Loucy (cell line): ENCODE measurements around the gene IL1RAPL2.

ENCODE experiments used
- CTCF ChIP-seq: fragments of 200-600 bp; sonication (generic); conservative IDR thresholded peaks from 2 replicates; pipeline ENCODE4 v1.5.1; 2014; ENCODE audit warnings: mild to moderate bottlenecking, antibody characterized with exemption, low read length
- EZH2phosphoT487 ChIP-seq: fragments of 200-600 bp; IDR thresholded peaks from 2 replicates; pipeline ENCODE4 v1.6.1; 2018; ENCODE audit warnings: antibody characterized with exemption, mild to moderate bottlenecking, moderate library complexity, borderline replicate concordance

GRCh38 chrX:104712515-104712914 is 146.5 kb downstream of the IL1RAPL2 start:
- no peak for TF ChIP-seq CTCF
- no peak for TF ChIP-seq EZH2phosphoT487
